ENCODE measurements around the gene TIAM2.

Gene TIAM2

GRCh38 chr6:155200012-155200411 lies 204.9 kb downstream of the TIAM2 start:
- Histone ChIP-seq H3K9me3 (ENCODE audit: low read depth, low read length) (no peaks in the 10 kb centered on the region), H3K36me3 (ENCODE audit: insufficient read depth, low read length) (no peaks in the 10 kb centered on the region), H3K27ac (no peak overlapping the region), H3K4me3 (no peak overlapping the region), H3K9ac (ENCODE audit: insufficient read length) (no peak overlapping the region)
- DNase-seq (ENCODE audit: low read depth, low spot score): no peak
- TF ChIP-seq EZH2 (IDR thresholded peaks at IDR 0.05) (no peak), POLR2AphosphoS5 (IDR thresholded peaks at IDR 0.05; ENCODE audit: borderline replicate concordance, low read depth, low read length) (no peak), FOXP2 (optimal IDR thresholded peaks at IDR 0.05; ENCODE audit: control extremely low read depth, extremely low read length, insufficient read depth) (no peak)

DNA sequence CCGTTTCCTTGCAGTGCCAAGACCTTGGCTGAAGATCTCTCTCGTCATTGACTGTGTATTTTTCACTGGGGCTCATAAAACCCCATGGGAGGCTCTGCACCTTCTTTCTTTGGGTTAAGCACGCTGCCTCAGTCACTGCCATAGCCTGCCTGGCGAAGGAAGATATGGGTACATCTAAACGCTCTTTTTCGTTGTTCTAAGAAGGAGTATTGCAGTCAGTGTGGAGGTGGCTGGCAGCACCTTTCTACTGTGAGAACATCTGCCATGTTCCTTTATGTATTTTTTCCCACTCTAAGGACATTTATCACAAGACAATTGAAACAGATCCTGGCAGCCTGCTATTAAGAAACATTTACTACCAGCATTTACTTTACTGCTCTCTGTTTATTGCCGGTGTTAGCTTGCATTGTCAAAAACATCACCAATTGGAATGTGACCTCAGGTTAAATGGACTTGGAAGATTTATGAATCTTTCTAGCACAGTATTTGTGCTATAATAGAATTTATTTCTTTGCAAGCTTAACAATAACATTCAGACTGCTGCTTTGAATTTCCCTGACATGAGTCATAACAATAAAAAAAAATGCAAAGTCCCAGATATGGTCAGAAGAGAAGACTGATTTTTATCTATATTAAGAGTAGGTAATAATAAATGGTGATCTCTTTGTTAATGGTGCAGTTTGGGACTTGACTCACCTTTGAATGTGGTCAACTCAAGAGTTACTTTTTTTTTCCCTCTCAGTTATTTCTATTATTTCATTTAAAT lies 206.5 kb downstream of the TIAM2 start:
- no peak for DNase-seq (ENCODE audit: low read depth, low spot score)
- no peaks in the 10 kb centered on the region for H3K9me3 ChIP-seq (ENCODE audit: low read depth, low read length)
- H3K36me3 ChIP-seq (ENCODE audit: insufficient read depth, low read length): no peaks in the 10 kb centered on the region
- no peak overlapping the region for H3K9ac ChIP-seq (ENCODE audit: insufficient read length)
- no peak overlapping the region for H3K4me3 ChIP-seq
- TF ChIP-seq FOXP2 (optimal IDR thresholded peaks at IDR 0.05; ENCODE audit: control extremely low read depth, extremely low read length, insufficient read depth) (no peak), EZH2 (IDR thresholded peaks at IDR 0.05) (no peak), POLR2AphosphoS5 (IDR thresholded peaks at IDR 0.05; ENCODE audit: borderline replicate concordance, low read depth, low read length) (no peak)
- no peak overlapping the region for H3K27ac ChIP-seq

DNA sequence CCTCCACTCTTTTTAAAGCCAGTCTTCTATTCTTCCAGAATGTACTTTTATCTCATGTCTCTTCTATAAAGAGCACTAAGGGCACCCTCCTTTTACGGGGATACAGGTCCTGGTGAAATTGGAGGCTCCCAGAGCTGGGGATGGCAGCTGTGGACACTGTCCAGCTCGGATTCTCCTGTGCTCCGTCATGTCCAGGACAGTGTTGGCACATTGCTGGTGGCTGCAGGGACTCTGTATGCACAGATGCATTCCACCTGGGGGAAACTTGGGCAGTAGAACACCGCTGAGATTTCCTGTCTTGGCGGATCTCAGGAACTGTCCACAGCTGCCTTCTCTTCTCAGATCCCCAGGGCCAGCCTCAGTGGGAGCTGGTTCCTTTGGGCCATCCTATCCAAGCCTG lies 212.1 kb downstream of the TIAM2 start:
- Histone ChIP-seq H3K4me3 (no peak overlapping the region), H3K9me3 (ENCODE audit: low read depth, low read length) (no peaks in the 10 kb centered on the region), H3K36me3 (ENCODE audit: insufficient read depth, low read length) (no peaks in the 10 kb centered on the region), H3K9ac (ENCODE audit: insufficient read length) (no peak overlapping the region), H3K27ac (no peak overlapping the region)
- TF ChIP-seq FOXP2 (optimal IDR thresholded peaks at IDR 0.05; ENCODE audit: control extremely low read depth, extremely low read length, insufficient read depth) (no peak), EZH2 (IDR thresholded peaks at IDR 0.05) (no peak), POLR2AphosphoS5 (IDR thresholded peaks at IDR 0.05; ENCODE audit: borderline replicate concordance, low read depth, low read length) (no peak)
- DNase-seq (ENCODE audit: low read depth, low spot score): no peak

DNA sequence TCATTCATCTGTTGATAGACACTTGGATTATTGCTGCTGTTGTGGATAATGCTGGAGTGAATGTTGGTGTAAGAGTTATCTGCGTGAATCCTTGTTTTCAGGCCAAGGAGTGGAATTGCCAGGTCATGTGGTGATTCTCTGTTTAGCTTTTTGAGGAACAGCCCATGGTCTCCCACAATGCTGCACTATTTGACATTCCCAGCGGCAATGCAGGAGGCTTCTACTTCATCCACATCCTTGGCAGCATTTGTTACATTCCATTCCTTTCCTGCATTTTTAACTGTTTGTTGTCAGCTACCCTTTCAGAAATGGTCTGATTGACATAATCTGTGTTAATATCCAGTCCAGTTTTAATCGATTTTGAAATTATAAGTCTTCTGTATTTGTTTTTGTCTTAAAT lies 217.0 kb downstream of the TIAM2 start:
- no peaks in the 10 kb centered on the region for H3K9me3 ChIP-seq (ENCODE audit: low read depth, low read length)
- no peak for DNase-seq (ENCODE audit: low read depth, low spot score)
- no peak overlapping the region for H3K27ac ChIP-seq
- H3K4me3 ChIP-seq: no peak overlapping the region
- TF ChIP-seq POLR2AphosphoS5 (IDR thresholded peaks at IDR 0.05; ENCODE audit: borderline replicate concordance, low read depth, low read length) (no peak), EZH2 (IDR thresholded peaks at IDR 0.05) (no peak), FOXP2 (optimal IDR thresholded peaks at IDR 0.05; ENCODE audit: control extremely low read depth, extremely low read length, insufficient read depth) (no peak)
- H3K36me3 ChIP-seq (ENCODE audit: insufficient read depth, low read length): no peaks in the 10 kb centered on the region
- H3K9ac ChIP-seq (ENCODE audit: insufficient read length): no peak overlapping the region

- no peak for DNase-seq (ENCODE audit: low read depth, low spot score)
- H3K27ac ChIP-seq: no peak overlapping the region
- H3K4me3 ChIP-seq: no peak overlapping the region
- H3K36me3 ChIP-seq (ENCODE audit: insufficient read depth, low read length): no peaks in the 10 kb centered on the region
- no peaks in the 10 kb centered on the region for H3K9me3 ChIP-seq (ENCODE audit: low read depth, low read length)
- H3K9ac ChIP-seq (ENCODE audit: insufficient read length): no peak overlapping the region
- TF ChIP-seq POLR2AphosphoS5 (IDR thresholded peaks at IDR 0.05; ENCODE audit: borderline replicate concordance, low read depth, low read length) (no peak), EZH2 (IDR thresholded peaks at IDR 0.05) (no peak), FOXP2 (optimal IDR thresholded peaks at IDR 0.05; ENCODE audit: control extremely low read depth, extremely low read length, insufficient read depth) (no peak)
These were observed 217.7 kb downstream of the TIAM2 start for GRCh38 chr6:155212616-155213380.

- DNase-seq (ENCODE audit: low read depth, low spot score): no peak
- no peak overlapping the region for H3K27ac ChIP-seq
- H3K9me3 ChIP-seq (ENCODE audit: low read depth, low read length): no peaks in the 10 kb centered on the region
- no peaks in the 10 kb centered on the region for H3K36me3 ChIP-seq (ENCODE audit: insufficient read depth, low read length)
- TF ChIP-seq FOXP2 (optimal IDR thresholded peaks at IDR 0.05; ENCODE audit: control extremely low read depth, extremely low read length, insufficient read depth) (no peak), POLR2AphosphoS5 (IDR thresholded peaks at IDR 0.05; ENCODE audit: borderline replicate concordance, low read depth, low read length) (no peak), EZH2 (IDR thresholded peaks at IDR 0.05) (no peak)
- H3K9ac ChIP-seq (ENCODE audit: insufficient read length): no peak overlapping the region
- H3K4me3 ChIP-seq: no peak overlapping the region
These were observed 218.7 kb downstream of the TIAM2 start for GRCh38 chr6:155213611-155214372.

GRCh38 chr6:155215906-155216305 lies 220.8 kb downstream of the TIAM2 start:
- Histone ChIP-seq H3K9me3 (ENCODE audit: low read depth, low read length) (no peaks in the 10 kb centered on the region), H3K9ac (ENCODE audit: insufficient read length) (no peak overlapping the region), H3K36me3 (ENCODE audit: insufficient read depth, low read length) (no peaks in the 10 kb centered on the region), H3K27ac (no peak overlapping the region), H3K4me3 (no peak overlapping the region)
- TF ChIP-seq POLR2AphosphoS5 (IDR thresholded peaks at IDR 0.05; ENCODE audit: borderline replicate concordance, low read depth, low read length) (no peak), FOXP2 (optimal IDR thresholded peaks at IDR 0.05; ENCODE audit: control extremely low read depth, extremely low read length, insufficient read depth) (no peak)
- no peak for DNase-seq (ENCODE audit: low read depth, low spot score)
